ENCODE results near the gene TCF4.

Gene TCF4

GRCh38 chr18:55346387-55346786, 241.6 kb downstream of the TCF4 start:
- TF ChIP-seq POLR2AphosphoS5 (IDR thresholded peaks at IDR 0.05; ENCODE audit: borderline replicate concordance, low read depth, low read length) (no peak), FOXP2 (optimal IDR thresholded peaks at IDR 0.05; ENCODE audit: control extremely low read depth, extremely low read length, insufficient read depth) (no peak), EZH2 (IDR thresholded peaks at IDR 0.05) (no peak)
- Histone ChIP-seq H3K36me3 (ENCODE audit: insufficient read depth, low read length) (no peaks in the 10 kb centered on the region), H3K9me3 (ENCODE audit: low read depth, low read length) (no peaks in the 10 kb centered on the region), H3K4me3 (no peak overlapping the region), H3K27ac (0 out of 2 replicates have a peak overlapping the region, but pooled peaks have one; percentile 13), H3K9ac (ENCODE audit: insufficient read length) (no peak overlapping the region)
- DNase-seq (ENCODE audit: low read depth, low spot score): no peak

- H3K9ac ChIP-seq (ENCODE audit: insufficient read length): no peak overlapping the region
- H3K9me3 ChIP-seq (ENCODE audit: low read depth, low read length): no peaks in the 10 kb centered on the region
- no peak for DNase-seq (ENCODE audit: low read depth, low spot score)
- H3K4me3 ChIP-seq: no peak overlapping the region
- H3K27ac ChIP-seq: no peak overlapping the region
- no peaks in the 10 kb centered on the region for H3K36me3 ChIP-seq (ENCODE audit: insufficient read depth, low read length)
- TF ChIP-seq EZH2 (IDR thresholded peaks at IDR 0.05) (no peak), FOXP2 (optimal IDR thresholded peaks at IDR 0.05; ENCODE audit: control extremely low read depth, extremely low read length, insufficient read depth) (no peak), POLR2AphosphoS5 (IDR thresholded peaks at IDR 0.05; ENCODE audit: borderline replicate concordance, low read depth, low read length) (no peak)
Observed at GRCh38 chr18:55345103-55345950, 242.7 kb downstream of the TCF4 start.

- H3K36me3 ChIP-seq (ENCODE audit: insufficient read depth, low read length): no peaks in the 10 kb centered on the region
- TF ChIP-seq POLR2AphosphoS5 (IDR thresholded peaks at IDR 0.05; ENCODE audit: borderline replicate concordance, low read depth, low read length) (no peak; the same call in 1 of the 2 replicates), FOXP2 (optimal IDR thresholded peaks at IDR 0.05; ENCODE audit: control extremely low read depth, extremely low read length, insufficient read depth) (no peak), EZH2 (IDR thresholded peaks at IDR 0.05) (no peak)
- peak overlapping the region; percentile 62; the same call in 1 of the 2 replicates for H3K27ac ChIP-seq
- H3K9ac ChIP-seq (ENCODE audit: insufficient read length): no peak overlapping the region
- H3K9me3 ChIP-seq (ENCODE audit: low read depth, low read length): no peaks in the 10 kb centered on the region
- no peak for DNase-seq (ENCODE audit: low read depth, low spot score)
- H3K4me3 ChIP-seq: no peak overlapping the region
Observed at GRCh38 chr18:55343396-55344073, 244.5 kb downstream of the TCF4 start.

DNA sequence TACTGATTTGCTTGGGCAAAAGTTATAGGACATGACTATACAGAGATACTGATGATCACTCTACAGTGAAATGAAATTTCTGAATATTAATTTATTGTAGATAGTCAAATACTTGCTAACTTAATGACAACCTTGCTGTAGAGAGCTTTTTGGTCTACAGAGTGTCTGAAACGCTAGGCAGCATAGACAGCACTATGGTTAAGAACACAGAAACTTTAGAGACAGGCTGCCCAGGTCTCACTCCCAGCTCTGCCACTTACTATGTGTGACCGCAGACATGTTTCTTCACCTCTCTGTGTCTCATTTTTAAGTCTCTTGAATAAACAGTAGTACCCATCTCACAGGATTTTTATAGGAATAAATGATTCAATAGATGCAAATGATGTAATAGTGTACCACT, 247.0 kb downstream of the TCF4 start:
- Histone ChIP-seq H3K36me3 (ENCODE audit: insufficient read depth, low read length) (no peaks in the 10 kb centered on the region), H3K4me3 (no peak overlapping the region), H3K27ac (no peak overlapping the region), H3K9me3 (ENCODE audit: low read depth, low read length) (no peaks in the 10 kb centered on the region), H3K9ac (ENCODE audit: insufficient read length) (no peak overlapping the region)
- DNase-seq (ENCODE audit: low read depth, low spot score): no peak
- TF ChIP-seq EZH2 (IDR thresholded peaks at IDR 0.05) (no peak), FOXP2 (optimal IDR thresholded peaks at IDR 0.05; ENCODE audit: control extremely low read depth, extremely low read length, insufficient read depth) (no peak), POLR2AphosphoS5 (IDR thresholded peaks at IDR 0.05; ENCODE audit: borderline replicate concordance, low read depth, low read length) (no peak)

DNA sequence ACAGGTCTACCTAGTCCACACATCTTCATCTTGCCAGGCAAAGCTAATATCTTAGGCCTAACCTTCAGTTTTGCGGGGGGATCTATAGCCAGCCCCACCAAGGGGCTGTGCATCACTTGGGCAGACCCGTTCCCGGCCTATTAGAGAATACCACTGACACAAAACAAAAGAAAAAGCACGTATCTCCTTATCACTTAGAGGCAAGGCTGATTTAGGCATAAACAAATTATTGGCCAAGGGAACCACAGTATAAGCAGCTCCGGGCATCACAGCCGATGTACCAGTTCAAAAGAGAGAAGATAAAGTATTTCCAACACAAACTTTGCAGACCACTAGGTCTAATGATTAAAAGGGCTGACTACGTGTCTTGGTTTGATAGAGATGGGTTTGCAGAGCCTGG, 248.0 kb downstream of the TCF4 start:
- Histone ChIP-seq H3K9me3 (ENCODE audit: low read depth, low read length) (no peaks in the 10 kb centered on the region), H3K4me3 (no peak overlapping the region), H3K27ac (no peak overlapping the region), H3K9ac (ENCODE audit: insufficient read length) (no peak overlapping the region), H3K36me3 (ENCODE audit: insufficient read depth, low read length) (no peaks in the 10 kb centered on the region)
- no peak for DNase-seq (ENCODE audit: low read depth, low spot score)
- TF ChIP-seq EZH2 (IDR thresholded peaks at IDR 0.05): no peak
- no peak for TF ChIP-seq POLR2AphosphoS5 (IDR thresholded peaks at IDR 0.05; ENCODE audit: borderline replicate concordance, low read depth, low read length)
- TF ChIP-seq FOXP2 (optimal IDR thresholded peaks at IDR 0.05; ENCODE audit: control extremely low read depth, extremely low read length, insufficient read depth): no peak

GRCh38 chr18:55338978-55339650, 248.9 kb downstream of the TCF4 start:
- H3K4me3 ChIP-seq: peak overlapping the region; percentile 43; the same call in 1 of the 2 replicates
- no peak for DNase-seq (ENCODE audit: low read depth, low spot score)
- H3K9me3 ChIP-seq (ENCODE audit: low read depth, low read length): no peaks in the 10 kb centered on the region
- H3K36me3 ChIP-seq (ENCODE audit: insufficient read depth, low read length): no peaks in the 10 kb centered on the region
- no peak overlapping the region for H3K9ac ChIP-seq (ENCODE audit: insufficient read length)
- peak overlapping the region; percentile 62; the same call in 1 of the 2 replicates for H3K27ac ChIP-seq
- no peak for TF ChIP-seq POLR2AphosphoS5 (IDR thresholded peaks at IDR 0.05; ENCODE audit: borderline replicate concordance, low read depth, low read length)

- Histone ChIP-seq H3K9ac (ENCODE audit: insufficient read length) (peak overlapping the region; percentile 3), H3K4me3 (no peak overlapping the region), H3K27ac (peak overlapping the region; percentile 62; the same call in 1 of the 2 replicates), H3K36me3 (ENCODE audit: insufficient read depth, low read length) (no peaks in the 10 kb centered on the region), H3K9me3 (ENCODE audit: low read depth, low read length) (no peaks in the 10 kb centered on the region)
- DNase-seq (ENCODE audit: low read depth, low spot score): no peak
- no peak for TF ChIP-seq POLR2AphosphoS5 (IDR thresholded peaks at IDR 0.05; ENCODE audit: borderline replicate concordance, low read depth, low read length)
- no peak for TF ChIP-seq EZH2 (IDR thresholded peaks at IDR 0.05)
- TF ChIP-seq FOXP2 (optimal IDR thresholded peaks at IDR 0.05; ENCODE audit: control extremely low read depth, extremely low read length, insufficient read depth): no peak
Observed at GRCh38 chr18:55337908-55338521, 250.0 kb downstream of the TCF4 start.

- H3K9me3 ChIP-seq (ENCODE audit: low read depth, low read length): no peaks in the 10 kb centered on the region
- H3K4me3 ChIP-seq: no peak overlapping the region
- no peak overlapping the region for H3K9ac ChIP-seq (ENCODE audit: insufficient read length)
- H3K36me3 ChIP-seq (ENCODE audit: insufficient read depth, low read length): no peaks in the 10 kb centered on the region
- TF ChIP-seq EZH2 (IDR thresholded peaks at IDR 0.05): no peak
- TF ChIP-seq POLR2AphosphoS5 (IDR thresholded peaks at IDR 0.05; ENCODE audit: borderline replicate concordance, low read depth, low read length): no peak
- no peak for TF ChIP-seq FOXP2 (optimal IDR thresholded peaks at IDR 0.05; ENCODE audit: control extremely low read depth, extremely low read length, insufficient read depth)
- DNase-seq (ENCODE audit: low read depth, low spot score): no peak
- 0 out of 2 replicates have a peak overlapping the region, but pooled peaks have one; percentile 25 for H3K27ac ChIP-seq
Observed at GRCh38 chr18:55337138-55337537, 250.9 kb downstream of the TCF4 start.
